DOHH2 (cell line): ENCODE results near the gene POLR3K.
A peak's percentile ranks its signal among the peaks of the same experiment; 100 is the strongest.

ENCODE experiments used
- H3F3A ChIP-seq: fragments of 200-600 bp; sonication (generic), shearing (Covaris generic); 2 replicates; pipeline ENCODE4 v1.6.0; 2016; ENCODE audit warnings: antibody characterized with exemption, mild to moderate bottlenecking; ENCODE audit not compliant: control insufficient read depth, insufficient read depth
- H3K27ac ChIP-seq: fragments of 200-600 bp; sonication (generic); 2 replicates; pipeline ENCODE4 v1.5.1; 2014; ENCODE audit warnings: low read depth, mild to moderate bottlenecking, low read length, moderate library complexity
- H3K27me3 ChIP-seq: fragments of 200-600 bp; sonication (generic); 2 replicates; pipeline ENCODE4 v1.6.1; 2014; ENCODE audit warnings: mild to moderate bottlenecking, low read length, mixed read lengths; ENCODE audit not compliant: control insufficient read depth
- H3K36me3 ChIP-seq: fragments of 200-600 bp; sonication (generic); 2 replicates; pipeline ENCODE4 v1.6.1; 2014; ENCODE audit warnings: mild to moderate bottlenecking, low read length, moderate library complexity, mixed read lengths; ENCODE audit not compliant: control insufficient read depth
- H3K4me1 ChIP-seq: fragments of 200-600 bp; sonication (generic); 2 replicates; pipeline ENCODE4 v1.6.1; 2014; ENCODE audit warnings: mild to moderate bottlenecking, low read length, mixed read lengths; ENCODE audit not compliant: control insufficient read depth
- H3K4me2 ChIP-seq: fragments of 200-600 bp; sonication (generic); 2 replicates; pipeline ENCODE4 v1.6.0; 2014; ENCODE audit warnings: mild to moderate bottlenecking, low read length, moderate library complexity
- H3K4me3 ChIP-seq: fragments of 200-600 bp; sonication (generic); 2 replicates; pipeline ENCODE4 v1.5.1; 2014; ENCODE audit warnings: mild to moderate bottlenecking, low read length, mixed read lengths
- H3K79me2 ChIP-seq: fragments of 200-600 bp; sonication (generic); 2 replicates; pipeline ENCODE4 v1.6.1; 2014; ENCODE audit warnings: mild to moderate bottlenecking, low read length, mixed read lengths; ENCODE audit not compliant: control insufficient read depth
- H3K9me2 ChIP-seq: fragments of 200-600 bp; sonication (generic); replicated peaks from 2 replicates; pipeline ENCODE4 v1.6.1; 2014; ENCODE audit warnings: mild to moderate bottlenecking, low read length, mixed read lengths; ENCODE audit not compliant: control insufficient read depth
- H3K9me3 ChIP-seq: fragments of 200-600 bp; sonication (generic); 2 replicates; pipeline ENCODE4 v1.6.1; 2014; ENCODE audit warnings: antibody characterized with exemption, low read length, mixed read lengths; ENCODE audit not compliant: control insufficient read depth, insufficient read depth
- H4K20me1 ChIP-seq: fragments of 200-600 bp; sonication (generic); 2 replicates; pipeline ENCODE4 v1.6.0; 2014; ENCODE audit warnings: low read depth, mild to moderate bottlenecking, antibody characterized with exemption, low read length, moderate library complexity; ENCODE audit not compliant: control insufficient read depth, insufficient read depth
- CTCF ChIP-seq: fragments of 200-600 bp; sonication (generic); IDR thresholded peaks from one replicate; pipeline ENCODE4 v1.5.1; 2014; ENCODE audit warnings: antibody characterized with exemption, mild to moderate bottlenecking, low read depth, low read length; ENCODE audit not compliant: poor library complexity, severe bottlenecking
- EZH2phosphoT487 ChIP-seq: fragments of 200-600 bp; sonication (generic); IDR thresholded peaks from 2 replicates; pipeline ENCODE4 v1.6.1; 2017; ENCODE audit warnings: borderline replicate concordance, mild to moderate bottlenecking, antibody characterized with exemption, low read length, moderate library complexity, mixed read lengths

POLR3K gene

GRCh38 chr16:53346-54236 is at the start of gene POLR3K, which contains the start of gene SNRNP25:
TSS of gene POLR3K (minus strand) at chr16:53608. CDS start at chr16:53586, 22 bp downstream.
TSS of gene SNRNP25 (plus strand) at chr16:53828. CDS start at chr16:54017, 189 bp downstream.
- H3K4me2 ChIP-seq, result peak within 1 kb of the TSS; percentile 74
- H3K9me3 ChIP-seq, result no peaks in the 10 kb centered on the region
- peaks cover 22% of the 10 kb centered on the region for H3K4me1 ChIP-seq
- peaks cover 3% of the 10 kb centered on the region; the same call in 1 of the 2 replicates for H3F3A ChIP-seq
- H3K27ac ChIP-seq, result peak within 1 kb of the TSS; percentile 74
- H3K27me3 ChIP-seq, result no peaks in the 10 kb centered on the region
- H4K20me1 ChIP-seq, result 0 out of 2 replicates have a peak, but pooled peaks cover 10% of the 10 kb centered on the region
- peak within 1 kb of the TSS; percentile 83 for H3K4me3 ChIP-seq
- peaks cover 68% of the 10 kb centered on the region for H3K79me2 ChIP-seq
- TF ChIP-seq EZH2phosphoT487 (no peak), CTCF (no peak)
- peaks cover 69% of the 10 kb centered on the region for H3K36me3 ChIP-seq
- H3K9me2 ChIP-seq, result no peaks in the 10 kb centered on the region

GRCh38 chr16:102060-102855 is 48.9 kb upstream of the POLR3K start:
- TF ChIP-seq EZH2phosphoT487, result no peak
- TF ChIP-seq CTCF, result no peak
- Histone ChIP-seq H3K79me2 (no peaks in the 10 kb centered on the region), H4K20me1 (no peaks in the 10 kb centered on the region), H3F3A (no peaks in the 10 kb centered on the region), H3K9me3 (no peaks in the 10 kb centered on the region), H3K9me2 (no peaks in the 10 kb centered on the region), H3K36me3 (peaks cover 32% of the 10 kb centered on the region), H3K27ac (no peak overlapping the region), H3K27me3 (no peaks in the 10 kb centered on the region), H3K4me1 (no peaks in the 10 kb centered on the region), H3K4me2 (no peak overlapping the region), H3K4me3 (no peak overlapping the region)

GRCh38 chr16:101586-101985 is 48.2 kb upstream of the POLR3K start:
- Histone ChIP-seq H3K27ac (no peak overlapping the region), H4K20me1 (no peaks in the 10 kb centered on the region), H3K27me3 (no peaks in the 10 kb centered on the region), H3K9me3 (no peaks in the 10 kb centered on the region), H3K79me2 (no peaks in the 10 kb centered on the region), H3K4me2 (no peak overlapping the region), H3F3A (no peaks in the 10 kb centered on the region), H3K4me1 (peaks cover 6% of the 10 kb centered on the region; the same call in 1 of the 2 replicates), H3K4me3 (no peak overlapping the region), H3K36me3 (peaks cover 28% of the 10 kb centered on the region), H3K9me2 (no peaks in the 10 kb centered on the region)
- no peak for TF ChIP-seq CTCF
- no peak for TF ChIP-seq EZH2phosphoT487
